HepG2 (cell line): ENCODE data around the gene SAMD14. TPM values are rescaled to one million over a fixed set of nuclear protein-coding genes. Genes with fewer than 3 reads are reported as not detected.
A peak's percentile ranks its signal among the peaks of the same experiment; 100 is the strongest.

Source experiments
- AFF4 ChIP-seq: sonication (generic); formaldehyde crosslinking; IDR thresholded peaks from 2 replicates; pipeline ENCODE4 v1.4.0; 2020; ENCODE audit warnings: missing genetic modification reagents
- CSRNP1 ChIP-seq: sonication (generic); formaldehyde crosslinking; IDR thresholded peaks from 2 replicates; pipeline ENCODE4 v1.8.1; 2023; ENCODE audit warnings: mild to moderate bottlenecking, missing genetic modification reagents
- IRF9 ChIP-seq: sonication (generic); formaldehyde crosslinking; IDR thresholded peaks from 2 replicates; pipeline ENCODE4 v1.8.0; 2022; ENCODE audit warnings: missing genetic modification reagents, mild to moderate bottlenecking, borderline replicate concordance
- KLF16 ChIP-seq, 2 experiments: sonication (generic) in 1 of 2; formaldehyde crosslinking in 1 of 2; IDR thresholded peaks; 2 replicates each; pipeline versions ENCODE4 v1.6.1 to v1.8.0; 2016 to 2023; ENCODE audit warnings: missing genetic modification reagents in 2 of 2, missing compliant biosample characterization in 1 of 2
- PHF21A ChIP-seq: sonication (generic); formaldehyde crosslinking; IDR thresholded peaks from 2 replicates; pipeline ENCODE4 v1.5.0; 2020; ENCODE audit warnings: mild to moderate bottlenecking, missing genetic modification reagents
- PLSCR1 ChIP-seq: sonication (generic); formaldehyde crosslinking; IDR thresholded peaks from 2 replicates; pipeline ENCODE4 v1.5.0; 2020; ENCODE audit warnings: missing genetic modification reagents, mild to moderate bottlenecking, borderline replicate concordance
- POLR2AphosphoS2 ChIP-seq: IDR thresholded peaks from 2 replicates; pipeline ENCODE4 v1.6.1; 2011; ENCODE audit warnings: low read depth, low read length, improper control_type of control experiment
- RXRB ChIP-seq: IDR thresholded peaks from 2 replicates; pipeline ENCODE4 v1.6.1; 2016; ENCODE audit warnings: borderline replicate concordance, missing genetic modification reagents, missing compliant biosample characterization
- SNRNP70 ChIP-seq: fragments of 200-400 bp; formaldehyde crosslinking; IDR thresholded peaks from 2 replicates; pipeline ENCODE4 v1.6.1; 2017; ENCODE audit warnings: mild to moderate bottlenecking, low read depth, low read length, moderate library complexity
- SP2 ChIP-seq: sonication (generic); formaldehyde crosslinking; IDR thresholded peaks from 2 replicates; pipeline ENCODE4 v1.5.1; 2020; ENCODE audit warnings: mild to moderate bottlenecking, missing genetic modification reagents
- TBX3 ChIP-seq: fragments of 450-650 bp; IDR thresholded peaks from 2 replicates; pipeline ENCODE4 v1.6.1; 2017; ENCODE audit warnings: antibody characterized with exemption, mild to moderate bottlenecking, inconsistent platforms, borderline replicate concordance
- TRIM22 ChIP-seq: fragments of 450-650 bp; IDR thresholded peaks from 2 replicates; pipeline ENCODE4 v1.6.1; 2017
- TRIM24 ChIP-seq: sonication (generic); formaldehyde crosslinking; IDR thresholded peaks from 2 replicates; pipeline ENCODE4 v1.8.0; 2022; ENCODE audit warnings: mild to moderate bottlenecking, missing genetic modification reagents
- ZNF230 ChIP-seq: sonication (generic); formaldehyde crosslinking; IDR thresholded peaks from 2 replicates; pipeline ENCODE4 v1.4.0; 2020; ENCODE audit warnings: mild to moderate bottlenecking, missing genetic modification reagents
- ZNF234 ChIP-seq: sonication (generic); formaldehyde crosslinking; conservative IDR thresholded peaks from 2 replicates; pipeline ENCODE4 v1.5.1; 2020; ENCODE audit warnings: mild to moderate bottlenecking, missing genetic modification reagents
- ZNF253 ChIP-seq: sonication (generic); formaldehyde crosslinking; IDR thresholded peaks from 2 replicates; pipeline ENCODE4 v1.8.0; 2022; ENCODE audit warnings: mild to moderate bottlenecking, missing genetic modification reagents, borderline replicate concordance
- ZNF282 ChIP-seq: fragments of 450-650 bp; IDR thresholded peaks from 2 replicates; pipeline ENCODE4 v1.6.1; 2018; ENCODE audit not compliant: partially characterized antibody
- ZNF510 ChIP-seq: sonication (generic); formaldehyde crosslinking; IDR thresholded peaks from 2 replicates; pipeline ENCODE4 v1.4.0; 2020; ENCODE audit warnings: low read depth, mild to moderate bottlenecking, missing genetic modification reagents
- ZNF746 ChIP-seq: sonication (generic); formaldehyde crosslinking; IDR thresholded peaks from 2 replicates; pipeline ENCODE4 v1.8.0; 2022; ENCODE audit warnings: mild to moderate bottlenecking, missing genetic modification reagents
- polyA plus RNA-seq, 8 experiments: library from polyadenylated mRNA; depleted of rRNA in 3 of 8; stranded (reverse) in 7 of 8; unstranded in 1 of 8; fragments of >200 nt; fragmentation: Illumina TruSeq in 4 of 8; extraction: Trizol in 4 of 8; gene quantifications; 2 replicates each; pipeline versions ENCODE4 v1.2.1 to v1.2.3, GENCODE V29; 2011 to 2016; ENCODE audit warnings: low read depth in 4 of 8, missing spikeins in 1 of 8, mixed read lengths in 1 of 8; ENCODE audit not compliant: insufficient read depth in 1 of 8
- total RNA-seq, 5 experiments: library from RNA; depleted of rRNA; stranded (reverse); fragments of >200 nt; fragmentation: Illumina TruSeq; extraction: Trizol; gene quantifications; 2 replicates each; pipeline ENCODE4 v1.2.3, GENCODE V29; 2016; ENCODE audit warnings: low read depth in 1 of 5

SAMD14 gene
- total and polyA plus RNA-seq, 2 of the 13 experiments (the other 11 are each of a cell fraction or from before 2014, with no cell fraction given): 0.07 to 0.22 TPM

- TF ChIP-seq ZNF746 (CRISPR knock-in tag) (no peak), IRF9 (CRISPR knock-in tag) (no peak), ZNF282 (no peak), CSRNP1 (CRISPR knock-in tag) (no peak), ZNF253 (CRISPR knock-in tag) (no peak), AFF4 (CRISPR knock-in tag) (no peak), ZNF230 (CRISPR knock-in tag) (no peak), TBX3 (peak; percentile 52; the same call in 1 of the 2 replicates), TRIM22 (no peak), RXRB (peak; percentile 63; the same call in 1 of the 2 replicates), PHF21A (CRISPR knock-in tag) (peak; percentile 78), SP2 (CRISPR knock-in tag) (no peak), TRIM24 (CRISPR knock-in tag) (no peak), SNRNP70 (no peak), ZNF510 (no peak), ZNF234 (CRISPR knock-in tag) (no peak), KLF16 (CRISPR knock-in tag; IDR thresholded peaks at IDR 0.05) (0 out of 4 replicates have a peak, but pooled peaks of 1 of the 2 experiments have one; percentile 17), POLR2AphosphoS2 (no peak), PLSCR1 (CRISPR knock-in tag) (no peak)
These were observed 17.9 kb upstream of the SAMD14 start (continued) for GRCh38 chr17:50147841-50148225.
